ENCODE results near the gene PAIP2B. TPM values are rescaled to one million over a fixed set of nuclear protein-coding genes. Genes with fewer than 3 reads are reported as not detected.
"Not testable (repeated sequence)": the region's sequence is repeated elsewhere in the genome, so short reads cannot be mapped to it uniquely, and the experiment has no call there.

Gene PAIP2B
- total RNA-seq, 1 donor from 2014 or later: 30.7 TPM

DNA sequence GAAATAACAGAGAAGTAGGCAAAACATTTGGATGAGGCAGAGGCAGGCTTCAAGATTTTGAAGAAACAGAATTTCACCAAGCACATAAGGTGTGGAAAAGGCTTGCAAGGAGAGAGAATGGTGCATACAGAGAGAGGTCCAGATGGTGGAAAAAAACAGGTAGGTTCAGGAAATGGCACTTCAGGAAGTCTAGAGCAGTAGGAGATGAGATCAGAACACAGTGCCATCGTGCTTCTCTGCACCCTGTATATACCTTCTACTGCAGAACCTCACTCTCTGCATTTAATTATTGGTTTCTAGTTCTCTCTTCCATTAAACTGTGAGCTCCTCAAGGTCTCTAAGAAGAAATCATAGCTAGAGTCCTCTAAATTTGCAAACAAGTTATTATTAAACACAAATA, 2.4 kb downstream of the PAIP2B start:
- intact Hi-C loops (cut with DNase I): loop anchor here (1.0 to 10.0 kb wide), 3 partner anchors 107 to 282 kb away; partner anchors contain the start of gene ZNF638
- DNase-seq (ENCODE audit: low spot score): no peak

DNA sequence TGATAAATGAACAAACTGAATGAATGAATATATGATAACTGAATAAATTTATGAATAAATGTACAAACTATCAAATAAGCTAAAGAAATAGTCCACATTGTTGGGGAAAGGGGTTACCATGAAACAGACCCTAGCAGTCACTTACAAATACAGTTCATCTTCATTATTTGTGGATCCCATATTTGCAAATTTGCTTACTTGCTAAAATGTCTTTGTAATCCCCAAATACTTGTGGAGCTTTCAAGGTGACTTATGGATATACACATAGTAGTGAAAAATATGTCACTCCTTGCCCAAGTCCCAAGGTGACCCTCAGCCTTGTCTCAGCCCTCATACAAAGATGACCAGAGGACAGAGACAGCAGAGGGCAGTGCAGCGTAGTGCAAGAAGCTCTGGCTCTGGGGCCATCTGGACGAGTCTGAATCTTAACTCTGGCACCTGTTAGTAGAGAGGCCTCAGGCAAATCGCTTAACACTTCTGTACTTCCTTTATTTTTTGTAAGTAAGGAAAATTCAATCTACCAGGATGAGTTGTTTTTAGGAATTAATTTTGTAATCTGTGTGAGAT, 3.1 kb downstream of the PAIP2B start:
- peak; percentile 84 for DNase-seq (ENCODE audit: low spot score)
- intact Hi-C loops (cut with DNase I): loop anchor here (1.0 to 10.0 kb wide), 3 partner anchors 107 to 283 kb away; partner anchors contain the start of gene ZNF638

DNA sequence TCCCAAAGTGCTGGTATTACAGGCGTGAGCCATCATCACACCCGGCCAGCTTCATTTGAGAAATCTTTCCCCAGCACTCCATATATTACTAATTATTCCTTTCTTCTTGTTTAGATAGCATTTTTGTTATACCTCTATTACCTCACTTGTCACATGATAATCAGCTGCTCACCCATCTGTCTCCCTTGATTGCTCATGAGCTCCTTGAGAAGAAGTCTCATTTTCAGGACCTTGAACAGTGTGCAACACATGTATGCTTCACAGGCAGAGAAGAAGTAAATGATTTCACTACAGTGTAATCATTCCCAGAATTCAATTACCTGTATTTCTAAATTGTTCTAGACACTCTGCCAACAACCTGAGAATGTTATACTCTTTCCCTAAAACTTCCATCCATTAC, 6.2 kb downstream of the PAIP2B start:
- intact Hi-C loops (cut with DNase I): loop anchor here (10.0 kb wide), 1 partner anchor 164 kb away; no protein-coding TSS in a partner anchor
- DNase-seq (ENCODE audit: low spot score): no peak

DNA sequence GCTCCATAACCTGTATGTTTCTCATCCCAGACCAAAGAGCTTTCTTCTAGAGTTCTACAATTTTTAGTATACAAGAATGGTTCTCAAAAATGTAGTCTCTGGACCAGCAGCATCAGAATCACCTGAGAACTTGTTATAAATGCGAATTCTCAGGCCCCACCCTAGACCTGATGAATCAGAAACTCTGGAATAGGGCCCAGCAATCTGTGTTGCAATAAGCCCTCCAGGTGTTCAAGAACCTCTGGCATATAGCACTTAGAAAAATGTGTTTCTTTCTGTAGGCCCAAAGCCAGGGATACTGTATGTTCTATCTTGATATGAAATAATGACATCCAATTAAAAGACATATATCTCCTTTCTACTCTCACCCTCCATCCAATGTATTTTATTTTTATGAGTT, 10.4 kb downstream of the PAIP2B start:
- no peak for DNase-seq (ENCODE audit: low spot score)
- intact Hi-C loops (cut with DNase I): no loop called here

DNA sequence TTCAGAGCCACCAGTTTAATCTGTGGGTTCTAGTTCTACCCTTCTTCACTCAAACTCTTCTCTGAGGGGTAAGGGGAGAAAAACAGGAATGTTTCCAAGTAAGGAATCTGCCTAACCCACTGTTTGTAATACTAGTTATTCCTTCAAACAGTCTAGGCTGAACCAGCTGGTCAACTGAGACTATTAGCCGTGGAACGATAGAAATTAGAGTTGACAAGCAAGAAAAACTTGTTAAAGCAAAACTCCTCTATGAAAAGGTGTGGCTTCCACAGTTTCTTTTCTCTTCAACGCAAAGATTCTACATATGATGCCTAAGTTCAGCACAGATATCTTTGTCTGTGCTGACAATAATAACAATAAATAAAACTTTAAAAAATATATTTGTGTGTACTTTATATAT, 11.5 kb downstream of the PAIP2B start:
- intact Hi-C loops (cut with DNase I): no loop called here
- DNase-seq (ENCODE audit: low spot score): no peak

DNA sequence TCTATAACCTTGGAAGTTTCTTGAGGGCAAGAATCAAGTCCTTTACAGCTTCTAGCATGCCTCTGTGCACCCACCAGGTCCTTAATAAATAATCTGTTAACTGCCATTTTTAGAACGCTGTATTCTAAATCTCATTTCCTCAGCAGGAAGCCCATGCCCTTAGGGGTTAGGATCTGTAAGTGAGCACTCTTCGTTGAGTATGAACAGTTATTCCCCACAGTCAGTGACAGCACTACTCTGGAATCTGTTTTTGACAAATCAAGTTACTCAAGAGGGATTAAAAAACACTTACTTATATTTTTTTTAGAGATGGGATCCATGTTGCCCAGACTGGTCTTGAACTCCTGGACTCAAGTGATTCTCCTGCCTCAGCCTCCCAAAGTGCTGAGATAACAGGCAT, 14.6 kb downstream of the PAIP2B start:
- intact Hi-C loops (cut with DNase I): no loop called here

DNA sequence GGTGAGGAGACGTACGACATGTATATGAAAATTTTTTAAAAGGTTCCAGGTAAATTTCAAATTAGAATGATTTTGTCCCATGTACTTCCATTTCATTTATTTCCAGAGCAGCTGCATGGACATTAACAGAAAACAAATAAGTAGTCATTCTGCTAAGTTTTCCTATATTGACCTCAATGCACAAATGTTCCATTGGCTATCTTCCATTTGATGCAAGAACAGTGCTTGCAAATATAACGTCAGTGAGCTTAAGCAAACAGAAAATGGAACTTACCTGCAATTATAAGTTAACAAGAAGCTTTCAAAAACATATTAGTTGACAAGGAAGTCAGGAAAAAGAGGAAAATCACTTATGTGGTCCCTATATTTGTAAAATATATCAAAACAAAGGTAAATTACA, 16.6 kb downstream of the PAIP2B start:
- intact Hi-C loops (cut with DNase I): no loop called here
- DNase-seq (ENCODE audit: low spot score): no peak

More for the DNA sequence above, 14.6 kb downstream of the PAIP2B start:
- no peak for DNase-seq (ENCODE audit: low spot score)

DNA sequence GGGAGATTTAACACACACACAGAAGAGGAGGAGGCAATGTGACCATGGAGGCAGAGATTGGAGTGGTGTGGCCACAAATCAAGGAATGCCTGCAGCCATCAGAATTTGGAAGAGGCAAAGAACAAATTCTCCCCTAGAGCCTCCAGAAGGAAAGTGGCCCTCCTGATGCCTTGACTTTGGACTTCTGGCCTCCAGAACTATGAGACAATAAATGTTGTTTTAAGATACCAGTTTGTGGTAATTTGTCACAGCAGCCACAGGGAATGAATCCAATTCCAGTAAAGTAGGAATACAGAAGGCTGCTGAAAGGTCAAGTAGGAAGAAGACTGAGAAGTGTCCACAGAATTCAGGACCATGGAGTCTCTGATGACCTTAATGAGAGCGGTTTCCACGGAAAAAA, 18.1 kb downstream of the PAIP2B start:
- intact Hi-C loops (cut with DNase I): no loop called here
- no peak for DNase-seq (ENCODE audit: low spot score)

DNA sequence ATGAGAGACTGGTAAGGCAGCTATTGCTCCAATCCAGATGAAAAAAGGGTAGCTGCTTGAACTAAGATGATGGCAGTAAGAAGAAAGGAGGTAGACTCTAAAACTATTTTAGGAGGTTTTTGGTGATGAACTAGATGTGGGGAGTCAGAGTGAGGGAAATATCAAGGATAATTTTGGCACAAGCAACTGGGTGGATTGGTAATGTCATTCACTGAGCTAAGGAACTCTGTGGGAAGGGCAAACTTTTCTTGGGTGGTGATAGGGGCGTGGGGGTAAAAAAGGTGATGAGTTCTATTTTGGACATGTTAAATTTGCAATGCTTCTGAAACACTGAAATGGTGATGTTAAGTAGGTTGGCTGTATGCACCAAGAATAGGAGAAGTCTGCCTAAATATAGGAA, 19.3 kb downstream of the PAIP2B start:
- no peak for DNase-seq (ENCODE audit: low spot score)
- intact Hi-C loops (cut with DNase I): no loop called here

DNA sequence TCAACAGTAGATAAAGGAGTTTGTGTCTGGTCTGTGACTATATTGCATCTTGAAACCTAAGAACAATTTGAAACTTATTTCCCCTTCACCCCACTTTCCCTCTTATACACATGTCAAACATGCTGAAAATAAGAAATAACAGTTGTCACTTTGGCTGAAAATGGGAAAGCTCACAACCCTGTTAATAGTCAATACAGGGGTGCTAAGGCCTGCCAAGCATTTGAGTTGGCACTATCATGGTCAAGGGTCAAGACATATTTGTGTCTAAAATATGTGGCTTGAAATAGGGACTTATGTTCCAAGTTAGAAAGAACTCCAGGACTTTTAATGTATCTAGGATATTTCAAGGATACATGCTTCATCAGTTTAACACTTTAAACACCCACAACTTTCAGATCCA, 20.6 kb downstream of the PAIP2B start:
- DNase-seq (ENCODE audit: low spot score): no peak
- intact Hi-C loops (cut with DNase I): no loop called here

DNA sequence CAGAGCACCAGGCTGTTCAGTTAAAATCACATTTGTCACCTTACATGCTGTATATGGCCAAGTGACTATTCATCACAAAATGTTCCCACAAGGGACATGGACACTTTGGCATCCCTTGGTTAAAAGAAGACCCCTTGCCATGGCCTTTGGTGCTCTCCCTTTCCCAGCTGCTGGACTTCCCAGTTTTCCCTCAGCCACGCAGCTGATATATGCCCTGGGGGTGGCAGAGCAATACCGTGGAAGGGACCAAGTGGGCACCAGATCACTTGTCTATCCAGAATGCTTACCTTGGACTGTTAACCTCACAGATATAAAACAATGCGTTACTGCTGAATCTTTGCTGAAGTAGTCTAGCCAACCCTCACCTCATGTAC, 35.3 kb downstream of the PAIP2B start:
- intact Hi-C loops (cut with DNase I): no loop called here
- no peak for DNase-seq (ENCODE audit: low spot score)

DNA sequence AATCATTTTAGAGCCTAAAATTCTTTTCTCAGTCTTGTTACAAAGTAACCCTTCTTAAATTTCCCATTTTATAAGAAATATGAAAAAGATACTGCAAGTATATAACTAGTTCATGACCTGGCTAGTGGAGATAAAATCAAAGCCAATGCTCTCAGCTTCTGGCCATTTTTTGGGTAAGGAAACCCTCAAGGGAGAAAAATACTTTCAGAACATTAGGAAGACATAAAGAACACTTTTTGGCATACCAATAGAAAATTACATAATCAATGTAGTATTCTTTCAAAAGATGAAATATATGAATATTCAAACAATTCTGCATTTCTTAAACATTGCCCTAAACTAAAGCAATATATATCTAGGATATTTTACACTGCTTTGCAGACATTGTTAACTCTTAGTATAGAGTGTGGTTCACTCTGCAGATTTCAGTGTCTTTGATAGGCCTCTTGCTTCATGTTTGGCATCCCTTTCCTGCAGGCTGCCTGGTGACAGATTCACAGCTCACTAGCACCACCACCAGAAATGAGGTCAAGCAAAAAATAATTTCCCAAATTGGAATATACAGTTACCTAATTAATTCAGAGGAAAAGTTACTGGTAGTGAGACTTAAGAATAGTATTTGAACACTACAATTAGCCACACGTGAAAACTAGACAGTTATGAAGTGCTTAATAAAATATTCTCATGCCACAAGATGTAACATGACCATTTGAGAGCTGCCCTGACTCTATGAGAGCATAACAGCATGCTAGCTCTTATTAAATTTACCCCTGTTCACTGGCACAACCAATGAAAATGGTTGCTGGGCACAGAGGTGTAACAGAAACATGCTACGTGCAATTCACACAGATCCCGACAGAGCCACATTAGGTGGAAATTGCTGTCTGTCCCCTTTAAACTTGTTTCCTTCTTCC, 36.0 kb downstream of the PAIP2B start:
- intact Hi-C loops (cut with DNase I): no loop called here
- DNase-seq (ENCODE audit: low spot score): no peak

DNA sequence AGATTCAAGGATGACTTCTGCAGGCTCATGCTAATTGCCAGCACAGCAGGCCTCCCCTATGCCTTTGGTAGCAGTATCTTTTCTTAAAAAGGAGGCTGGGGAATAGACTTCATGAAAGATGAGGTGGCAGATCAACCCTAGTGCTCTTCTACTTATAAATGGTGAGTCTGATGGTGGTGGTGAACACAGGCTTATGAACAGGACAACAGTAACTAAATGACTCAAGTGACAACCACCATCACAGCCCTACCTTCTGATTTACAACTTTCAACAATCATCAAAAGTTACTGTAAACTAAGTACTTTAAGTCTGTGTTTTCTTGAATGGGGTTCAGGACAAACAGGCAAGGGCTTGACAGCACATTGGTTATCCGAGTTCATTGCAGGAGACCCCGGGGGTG, 39.3 kb downstream of the PAIP2B start:
- intact Hi-C loops (cut with DNase I): no loop called here
- DNase-seq (ENCODE audit: low spot score): no peak

DNA sequence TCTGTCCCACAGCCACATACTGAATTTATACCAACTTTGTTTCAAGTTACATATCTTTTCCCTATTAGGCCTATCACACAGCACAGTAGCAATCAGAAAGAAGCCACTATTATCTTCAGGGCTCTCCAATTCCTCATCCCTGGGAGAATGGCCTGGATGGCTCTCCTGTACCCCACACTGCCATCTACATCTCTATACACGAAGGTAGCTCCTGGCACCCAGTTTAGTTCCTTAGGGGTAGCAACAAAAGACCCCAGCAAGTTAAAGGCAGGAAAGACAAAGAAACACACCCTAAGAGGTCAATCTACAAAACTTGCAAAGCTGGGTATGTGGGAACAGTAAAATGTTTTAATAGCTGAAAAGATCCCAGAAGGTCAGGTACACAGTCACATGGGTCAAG, 39.9 kb downstream of the PAIP2B start:
- intact Hi-C loops (cut with DNase I): no loop called here
- no peak for DNase-seq (ENCODE audit: low spot score)

DNA sequence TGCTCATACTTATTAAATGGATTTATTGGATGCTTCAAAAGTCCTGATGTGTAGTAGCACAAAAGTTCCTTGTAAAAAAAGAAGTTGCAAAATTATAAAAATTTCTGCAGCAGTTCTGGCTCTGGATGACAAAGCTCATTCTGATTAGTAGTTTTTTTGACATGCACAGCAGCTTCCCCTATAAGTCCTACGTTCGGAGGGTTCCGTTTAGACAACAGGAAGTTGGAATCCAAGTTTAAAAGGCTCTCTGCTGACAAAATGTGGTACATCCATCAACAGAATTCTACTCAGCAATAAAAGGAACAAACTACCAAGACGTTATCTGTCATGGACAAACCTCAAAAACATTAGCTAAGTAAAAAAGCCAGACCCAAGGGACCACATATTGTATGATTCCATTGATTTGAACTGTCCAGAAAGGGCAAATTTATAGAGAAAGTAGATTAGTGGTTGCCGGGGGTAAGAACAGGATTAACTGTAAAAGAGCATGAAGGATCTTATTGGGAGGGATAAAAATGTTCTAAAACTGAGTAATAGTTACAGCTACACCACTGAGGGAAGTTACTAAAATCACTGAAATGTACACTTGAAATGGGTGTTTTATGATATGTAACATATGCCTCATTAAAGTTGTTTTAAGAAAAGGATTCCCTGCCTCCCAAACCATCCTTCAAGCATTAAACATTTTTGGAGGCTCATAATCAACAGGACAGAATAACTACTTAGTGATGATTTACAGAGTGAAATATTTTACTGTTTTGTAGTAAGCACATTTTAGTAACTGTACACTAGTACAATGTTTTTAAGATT, 43.4 kb downstream of the PAIP2B start:
- intact Hi-C loops (cut with DNase I); DNase-seq (ENCODE audit: low spot score): not testable (repeated sequence)

DNA sequence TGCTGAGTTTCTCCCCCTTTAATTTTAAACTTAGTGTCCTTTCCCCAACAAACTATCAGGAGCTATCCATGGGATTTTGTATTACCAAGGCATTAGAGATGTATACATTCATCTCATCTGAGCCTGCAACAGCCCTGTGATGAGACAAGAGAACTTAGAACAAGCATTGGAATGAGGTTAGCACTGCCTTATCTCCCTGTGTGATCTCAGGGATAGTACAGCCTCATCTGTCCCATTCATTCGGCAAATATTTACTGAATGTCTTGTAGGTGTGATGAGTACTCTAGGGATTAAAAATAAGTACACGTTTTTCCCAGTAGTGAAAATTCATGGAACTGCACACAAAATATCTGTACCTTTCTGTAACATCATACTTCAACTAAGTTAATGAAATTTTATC, 45.6 kb downstream of the PAIP2B start:
- DNase-seq (ENCODE audit: low spot score): no peak
- intact Hi-C loops (cut with DNase I): no loop called here

DNA sequence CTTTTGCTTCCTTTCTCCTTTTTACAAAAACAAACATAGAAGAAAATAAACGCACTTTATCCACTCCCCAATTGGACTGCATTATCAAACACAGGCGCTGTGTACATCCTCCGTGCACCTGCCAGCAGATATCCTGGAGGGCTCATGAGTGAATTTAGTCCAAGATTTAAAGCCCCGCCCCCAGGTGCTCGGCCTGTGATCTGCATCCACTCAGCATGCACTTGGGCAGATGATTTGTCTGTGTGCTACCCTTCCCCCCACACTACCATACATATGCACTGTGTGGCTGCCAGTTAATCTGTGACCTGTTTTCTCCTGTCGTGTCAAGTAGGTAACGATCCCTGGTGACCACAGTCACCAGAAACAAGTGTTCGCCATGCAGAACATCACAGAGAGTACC, 48.1 kb downstream of the PAIP2B start:
- DNase-seq (ENCODE audit: low spot score); intact Hi-C loops (cut with DNase I): not testable (repeated sequence)

DNA sequence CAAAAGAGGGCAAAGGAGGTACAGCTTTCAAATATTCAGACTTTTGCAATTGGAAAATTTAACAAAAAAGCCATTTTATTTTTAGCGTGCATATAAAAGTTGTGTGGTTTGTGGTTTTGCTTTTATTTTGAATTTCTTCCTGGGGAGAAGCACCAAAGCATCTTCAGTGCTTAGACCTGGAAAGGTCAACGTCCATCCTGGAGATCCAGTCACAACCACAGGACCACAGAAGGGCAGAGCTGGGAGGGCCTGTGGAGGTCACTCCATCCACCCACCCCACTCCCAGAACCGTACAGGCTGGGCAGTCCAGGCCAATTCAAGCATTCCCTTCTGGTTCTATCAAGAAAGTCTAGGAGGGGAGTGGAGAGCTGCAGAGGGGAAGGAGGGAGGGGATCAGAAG, 52.7 kb downstream of the PAIP2B start:
- intact Hi-C loops (cut with DNase I): no loop called here
- no peak for DNase-seq (ENCODE audit: low spot score)

DNA sequence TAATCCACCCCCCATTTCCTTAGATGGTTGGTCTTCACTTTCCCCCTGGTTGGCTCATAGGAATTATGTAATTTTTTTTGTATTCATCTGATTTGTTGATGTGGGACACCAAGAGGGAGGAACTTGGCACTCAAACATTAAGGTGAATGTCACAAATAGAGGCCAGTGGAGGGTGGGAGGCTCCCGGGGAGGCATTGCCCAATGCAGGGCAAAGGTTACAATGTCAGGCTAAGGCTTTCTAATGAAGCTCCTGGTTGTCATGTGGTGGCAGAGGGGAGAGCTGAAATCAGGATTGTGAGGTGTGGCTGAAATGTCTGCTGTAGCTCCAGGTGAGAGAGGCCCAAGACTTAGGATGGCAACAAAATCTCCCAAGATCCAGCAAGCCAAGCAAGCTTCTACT, 53.8 kb downstream of the PAIP2B start:
- intact Hi-C loops (cut with DNase I): no loop called here

DNA sequence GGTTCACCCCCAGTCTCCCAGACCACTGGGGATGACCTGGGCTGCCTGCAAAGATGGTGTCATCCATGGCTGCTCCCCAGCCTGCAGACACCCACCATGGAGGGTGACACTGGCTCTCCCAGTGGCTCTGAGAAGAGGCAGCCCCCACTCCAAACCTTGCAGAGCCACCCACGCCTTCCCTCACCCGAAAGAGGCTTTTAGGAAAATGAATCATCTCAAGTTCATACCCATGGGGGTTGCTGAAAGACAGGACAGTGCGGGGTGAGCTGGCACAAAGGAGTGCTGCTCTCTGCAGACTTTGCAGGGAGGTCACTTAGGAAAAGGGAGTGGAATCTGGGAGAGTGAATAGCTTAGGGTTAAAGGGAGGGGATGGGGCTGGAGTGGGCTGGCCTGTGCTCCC, 60.1 kb downstream of the PAIP2B start:
- intact Hi-C loops (cut with DNase I): no loop called here
- DNase-seq (ENCODE audit: low spot score): no peak

More for the DNA sequence above, 53.8 kb downstream of the PAIP2B start:
- DNase-seq (ENCODE audit: low spot score): no peak

All from cardiac septum (tissue), 1 donor.